ENCODE results near the gene RASAL3. TPM values are rescaled to one million over a fixed set of nuclear protein-coding genes. Genes with fewer than 3 reads are reported as not detected.

RASAL3 gene
- total and polyA plus RNA-seq, 2 of the 8 experiments (the other 6 are each of a cell fraction or from before 2014, with no cell fraction given) = 0.19 to 0.63 TPM

- CTCF ChIA-PET (ENCODE audit: partially characterized antibody) = interaction anchor here (0.9 kb wide), 1 partner anchor 135 kb away, joined by 3 read pairs; no protein-coding TSS in a partner anchor
- H3K14ac ChIP-seq (ENCODE audit: insufficient read length) = no peak overlapping the region
- H3K23me2 ChIP-seq (ENCODE audit: low read depth, low read length) = no peaks in the 10 kb centered on the region
- no peak overlapping the region for H2AFZ ChIP-seq (ENCODE audit: low read length)
- H3K9ac ChIP-seq (replicated peaks in 1 of 4; ENCODE audit: extremely low read depth in 1 of 4, low read depth in 3 of 4, low read length in 3 of 4) = no peak overlapping the region
- no peak overlapping the region for H2BK20ac ChIP-seq (ENCODE audit: low read length)
- H3K36me3 ChIP-seq (ENCODE audit: control insufficient read depth in 2 of 4, insufficient read depth in 4 of 4, low read length in 3 of 4) = peaks cover 2 to 44% (median 21%) of the 10 kb centered on the region in 4 experiments; a peak in 6 of 8 replicates
- POLR2A ChIA-PET (ENCODE audit: partially characterized antibody) = no interaction called here
- DNase-seq (ENCODE audit: low read depth in 1 of 2, low spot score in 2 of 2) (no peak), FAIRE-seq (no peak)
- no peak overlapping the region for H2BK5ac ChIP-seq (ENCODE audit: low read depth, low read length)
- H3K4me2 ChIP-seq (ENCODE audit: insufficient read depth in 1 of 2, low read depth in 2 of 2, low read length in 2 of 2) = no peak overlapping the region
- H3K4me3 ChIP-seq (ENCODE audit: extremely low read depth in 1 of 4, insufficient read depth in 2 of 4, low read depth in 3 of 4, low read length in 4 of 4) = no peak overlapping the region
- H3K56ac ChIP-seq (replicated peaks; ENCODE audit: insufficient read length, low read depth, low read length) = no peak overlapping the region
- H2BK12ac ChIP-seq (ENCODE audit: low read depth, low read length) = no peak overlapping the region
- H3K18ac ChIP-seq (ENCODE audit: extremely low read depth, low read length) = no peak overlapping the region
- H3K27ac ChIP-seq (ENCODE audit: low read depth, low read length) = no peak overlapping the region
- peaks cover 0 to 4% of the 10 kb centered on the region in 2 experiments; a peak in 1 of 4 replicates for H3K79me2 ChIP-seq (ENCODE audit: control insufficient read depth in 1 of 2, insufficient read depth in 2 of 2, low read length in 2 of 2)
- no peak for TF ChIP-seq NANOG (IDR thresholded peaks at IDR 0.05; ENCODE audit: insufficient read depth, low read depth, low read length, poor library complexity, severe bottlenecking)
- no peak for TF ChIP-seq ZNF274 (IDR thresholded peaks at IDR 0.05; ENCODE audit: borderline replicate concordance, extremely low read depth, low read length)
- no peak for TF ChIP-seq E2F6 (IDR thresholded peaks at IDR 0.05)
- TF ChIP-seq RAD21 (IDR thresholded peaks at IDR 0.05 in 1 of 2, conservative IDR thresholded peaks at IDR 0.05 in 1 of 2; ENCODE audit: low read depth in 2 of 2, low read length in 2 of 2) = no peak
- no peak for TF ChIP-seq BRCA1 (IDR thresholded peaks at IDR 0.05; ENCODE audit: low read depth, low read length)
- TF ChIP-seq SIRT6 (IDR thresholded peaks at IDR 0.05; ENCODE audit: low read length) = no peak
- H2BK15ac ChIP-seq (ENCODE audit: low read length) = no peak overlapping the region
- no peak overlapping the region for H3K23ac ChIP-seq (ENCODE audit: insufficient read length)
- no peak overlapping the region for H4K5ac ChIP-seq (ENCODE audit: insufficient read length, low read depth, low read length)
- no peak overlapping the region for H2BK120ac ChIP-seq (replicated peaks; ENCODE audit: low read depth, low read length)
- peaks cover 5% of the 10 kb centered on the region; the same call in 1 of the 2 replicates for H3K79me1 ChIP-seq (ENCODE audit: low read depth, low read length)
- no peak overlapping the region for H3K4ac ChIP-seq (replicated peaks; ENCODE audit: insufficient read length, low read depth, low read length)
- H4K20me1 ChIP-seq (replicated peaks in 1 of 2; ENCODE audit: control insufficient read depth in 1 of 2, insufficient read depth in 2 of 2, low read length in 2 of 2) = peaks cover 2 to 8% of the 10 kb centered on the region in 2 experiments
- peaks cover 3 to 4% of the 10 kb centered on the region in 2 experiments; a peak in 1 of 4 replicates for H3K9me3 ChIP-seq (ENCODE audit: insufficient read depth in 2 of 2, low read depth in 1 of 2, low read length in 1 of 2)
- 100% methylated on average over 4 of the region's 13 CpGs; no CpG with 5 or more reads in 1 of the 2 experiments for WGBS, 2 experiments (ENCODE audit: extremely low coverage in 1 of 2, insufficient coverage in 1 of 2, insufficient read length in 1 of 2, insufficient replicate concordance in 2 of 2, low coverage in 1 of 2, low lambda C conversion rate in 2 of 2, missing lambda C conversion rate in 1 of 2)
- no peaks in the 10 kb centered on the region for H3K27me3 ChIP-seq (replicated peaks in 1 of 4; ENCODE audit: control insufficient read depth in 3 of 4, extremely low read depth in 1 of 4, insufficient read depth in 3 of 4, low read length in 3 of 4)
- H4K91ac ChIP-seq (replicated peaks; ENCODE audit: insufficient read length, low read length) = no peak overlapping the region
- no peaks in the 10 kb centered on the region for H3K4me1 ChIP-seq (replicated peaks in 1 of 4; ENCODE audit: control insufficient read depth in 3 of 4, insufficient read depth in 4 of 4, low read length in 3 of 4)
- H4K8ac ChIP-seq (ENCODE audit: extremely low read depth, insufficient read depth, low read length) = no peak overlapping the region
- H2AK5ac ChIP-seq (ENCODE audit: low read depth, low read length) = no peak overlapping the region
Observed at GRCh38 chr19:15424121-15424520, 40.2 kb downstream of the RASAL3 start.

Measured in H1 (cell line).